HG03025 (cell line): ENCODE measurements around the gene LUZP2.

Source experiments
- ATAC-seq: cut with Tn5 transposase; IDR thresholded peaks from one replicate; pipeline ENCODE4 v1.9.1; 2021; ENCODE audit warnings: mild to moderate bottlenecking, moderate library complexity; ENCODE audit not compliant: unreplicated experiment, low FRiP score

Gene LUZP2

DNA sequence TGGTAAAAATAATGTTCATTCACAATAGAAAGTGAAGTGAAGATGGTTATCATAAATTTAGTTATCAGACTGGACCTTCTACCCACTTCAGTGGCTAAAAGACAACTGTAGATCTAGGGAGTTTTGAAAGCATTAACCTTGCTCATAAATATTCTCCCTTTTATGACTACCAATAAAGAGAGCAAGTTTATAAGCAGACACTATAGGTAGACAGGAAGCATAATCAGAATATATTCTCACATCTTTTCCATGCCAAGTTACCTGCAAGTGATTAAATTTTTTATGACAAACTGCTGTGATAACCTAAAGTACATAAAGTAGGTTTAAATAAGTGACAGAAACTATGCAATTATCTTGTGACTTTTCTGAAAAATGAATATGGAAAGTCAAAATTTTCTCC, 62.5 kb downstream of the LUZP2 start:
- no peak for ATAC-seq

DNA sequence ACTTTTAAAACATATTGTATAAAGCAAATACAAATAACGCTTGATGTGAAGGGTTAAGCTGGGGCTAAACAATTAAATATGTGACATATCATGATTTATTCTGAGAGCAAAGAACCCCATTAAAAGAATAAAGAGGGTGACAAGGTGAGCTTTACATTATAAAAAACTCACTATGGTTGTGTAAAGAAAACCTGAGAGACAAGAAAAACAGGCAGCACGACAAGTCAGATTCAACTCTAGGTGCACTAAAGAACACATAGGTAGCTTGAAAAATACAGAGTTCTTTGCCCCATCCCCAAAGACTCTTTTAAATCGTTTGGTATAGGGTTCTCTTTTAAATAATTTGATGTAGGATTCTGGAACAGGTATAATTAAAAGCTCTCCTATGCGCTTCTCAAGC, 63.5 kb downstream of the LUZP2 start:
- no peak for ATAC-seq

DNA sequence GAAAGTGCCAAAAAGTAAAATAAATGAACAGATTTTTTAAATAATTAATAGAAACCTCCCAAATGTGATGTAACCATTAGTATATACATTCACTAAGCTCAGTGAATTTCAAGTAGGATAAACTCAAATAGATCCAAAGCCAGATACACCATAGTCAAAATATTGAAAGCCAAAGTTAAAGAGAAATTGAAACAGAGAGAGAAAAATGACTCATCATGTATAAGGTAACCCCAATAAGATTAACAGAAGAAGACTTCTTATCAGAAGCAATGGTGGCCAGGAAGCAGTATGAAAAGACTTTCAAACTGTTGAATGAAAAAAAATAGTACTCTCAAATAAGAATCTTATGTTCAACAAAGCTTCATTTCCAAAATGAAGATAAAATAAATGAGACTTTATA, 70.5 kb downstream of the LUZP2 start:
- ATAC-seq, result no peak

DNA sequence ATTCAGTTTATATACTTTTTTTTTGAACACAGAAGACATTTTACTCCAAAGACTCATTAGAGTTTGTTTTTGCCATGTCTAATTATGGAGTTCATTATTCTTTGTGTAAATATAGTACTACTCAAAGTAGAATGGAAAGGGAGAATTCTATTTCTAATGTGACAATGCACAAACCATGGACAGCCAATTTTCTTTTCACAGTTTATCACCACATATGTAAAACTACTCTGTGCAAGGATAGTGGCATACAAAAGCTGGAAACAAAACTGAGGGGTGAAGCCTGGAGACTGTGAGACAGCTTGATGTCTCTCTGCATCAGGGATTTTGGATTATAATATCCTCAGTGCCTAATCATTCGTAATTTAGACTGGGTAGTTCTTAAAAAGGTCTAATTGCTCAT, 75.5 kb downstream of the LUZP2 start:
- ATAC-seq, result no peak

DNA sequence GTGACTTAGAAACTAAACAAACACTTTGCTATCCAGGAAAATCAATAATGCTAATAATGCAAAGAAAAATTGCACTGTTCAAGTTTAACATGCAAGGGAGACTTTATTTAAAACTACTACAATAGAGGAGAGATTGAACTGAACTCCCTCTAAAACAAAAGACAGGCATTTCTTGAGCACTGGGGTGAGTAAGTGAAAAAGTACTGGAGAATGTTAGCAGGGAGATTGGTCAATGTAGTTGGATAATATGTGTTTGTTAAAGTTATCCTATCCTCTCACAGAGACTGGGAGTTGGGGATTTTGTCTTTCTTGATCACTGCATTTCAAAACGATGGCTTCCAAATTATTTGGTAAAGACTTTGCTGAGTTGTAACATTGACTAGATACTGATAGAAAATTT, 77.6 kb downstream of the LUZP2 start:
- ATAC-seq, result no peak

DNA sequence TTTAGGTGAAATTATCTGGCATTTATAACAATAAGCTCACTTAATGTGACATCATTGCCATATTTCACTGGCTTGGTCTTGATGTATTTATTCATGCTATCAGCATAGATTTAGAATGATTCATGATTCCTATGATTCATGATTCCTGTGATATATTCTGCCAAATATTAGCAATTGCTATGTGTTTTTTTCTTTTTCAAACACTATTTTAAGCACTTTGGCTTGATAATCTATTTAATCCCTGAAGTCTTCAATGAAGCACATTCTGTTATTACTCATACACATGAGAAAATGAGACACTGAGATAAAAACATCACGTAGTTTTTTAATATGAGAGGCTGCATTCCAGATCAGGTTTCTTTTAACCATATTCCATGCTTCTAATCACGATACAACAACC, 78.5 kb downstream of the LUZP2 start:
- ATAC-seq, result no peak

DNA sequence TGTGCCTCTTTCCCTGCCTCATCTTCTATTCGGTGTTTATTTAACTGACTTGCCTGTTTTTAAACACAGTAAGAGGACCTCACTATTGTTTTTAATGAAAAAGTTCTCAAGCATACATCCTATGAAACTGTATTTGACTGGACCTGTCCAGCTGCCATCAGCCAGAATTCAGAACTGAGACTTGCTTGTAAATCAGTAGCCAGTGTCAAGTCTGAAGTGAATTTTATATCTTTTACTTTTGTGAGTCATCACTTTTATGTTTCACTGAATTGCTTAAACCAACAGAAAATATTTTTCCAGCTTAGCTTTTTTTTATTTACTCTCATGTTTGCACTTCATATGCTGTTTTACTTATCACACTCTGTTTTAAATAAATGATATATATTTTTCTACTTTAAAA, 88.3 kb downstream of the LUZP2 start:
- no peak for ATAC-seq

DNA sequence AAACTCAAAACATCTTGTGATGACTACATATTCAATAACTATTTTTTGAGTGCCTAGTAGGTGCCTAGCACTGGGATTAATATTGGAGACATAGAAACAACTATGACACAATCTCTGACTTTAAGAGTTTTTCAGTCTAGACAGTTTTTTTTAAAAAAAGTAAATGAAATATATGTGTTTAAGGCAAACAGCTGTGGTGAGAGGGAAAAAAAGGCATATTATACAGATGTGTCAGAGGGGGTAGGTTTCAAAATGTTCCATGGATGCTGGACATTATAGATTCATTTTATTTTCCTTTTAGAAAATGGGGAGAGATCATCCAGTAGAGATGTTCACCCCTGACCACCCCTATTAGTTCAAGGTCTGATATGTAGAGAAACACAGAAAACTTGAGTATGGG, 90.8 kb downstream of the LUZP2 start:
- no peak for ATAC-seq

DNA sequence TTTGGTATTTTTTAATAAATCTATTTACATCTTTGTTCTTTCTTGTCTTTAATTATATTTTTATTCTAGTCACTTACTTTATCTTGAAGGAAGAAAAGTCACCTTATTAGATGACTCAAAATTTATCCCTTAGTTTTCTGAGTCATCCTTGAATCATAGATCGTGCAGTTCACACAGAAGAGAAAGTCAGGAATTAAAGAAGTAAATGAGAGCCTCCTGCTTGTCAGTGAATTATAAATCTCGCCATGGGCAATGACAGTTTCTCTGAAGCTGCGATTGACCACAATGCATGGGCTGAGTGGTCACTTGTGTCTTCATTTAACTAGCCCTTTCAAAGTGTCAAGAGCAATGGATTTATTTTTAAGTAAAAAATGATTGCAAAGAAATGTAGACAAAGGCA, 91.2 kb downstream of the LUZP2 start:
- no peak for ATAC-seq

DNA sequence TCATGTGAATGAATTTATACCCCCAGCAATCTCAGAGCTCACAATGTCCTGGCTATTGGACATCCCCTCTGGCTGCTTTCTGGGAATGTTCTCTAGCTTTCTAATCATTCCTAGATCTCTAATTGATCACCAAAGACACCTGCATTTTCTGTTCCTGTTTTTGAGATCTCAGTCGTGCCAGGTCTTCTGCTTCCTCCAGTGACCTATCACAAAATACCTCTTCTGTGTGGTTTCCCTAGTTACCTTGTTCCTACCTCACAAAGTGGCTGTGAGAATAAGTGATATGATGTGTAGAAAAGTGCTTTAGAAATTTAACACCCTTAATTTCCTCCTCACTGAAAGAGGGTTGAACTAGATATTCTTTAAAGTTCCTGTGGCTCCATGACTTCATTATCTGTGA, 92.2 kb downstream of the LUZP2 start:
- ATAC-seq, result no peak

DNA sequence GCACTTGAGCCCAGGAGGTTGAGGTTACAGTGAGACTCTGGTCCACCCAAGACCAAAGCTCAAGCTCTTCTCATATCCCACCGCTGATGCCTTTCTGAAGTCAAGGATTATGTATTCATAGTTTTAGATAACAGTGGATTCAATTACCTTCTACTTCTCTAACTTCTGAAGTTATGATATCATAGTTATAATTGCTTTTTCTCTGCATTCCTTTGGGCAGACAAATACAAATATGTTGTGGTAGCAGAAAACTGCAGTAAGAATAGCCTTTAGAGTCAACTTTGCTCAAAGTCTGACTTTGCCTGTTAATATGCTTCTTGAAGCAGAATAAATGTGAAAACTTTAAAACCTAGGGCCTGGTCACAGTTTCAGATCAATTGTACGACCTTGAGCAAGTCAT, 94.4 kb downstream of the LUZP2 start:
- ATAC-seq, result no peak

DNA sequence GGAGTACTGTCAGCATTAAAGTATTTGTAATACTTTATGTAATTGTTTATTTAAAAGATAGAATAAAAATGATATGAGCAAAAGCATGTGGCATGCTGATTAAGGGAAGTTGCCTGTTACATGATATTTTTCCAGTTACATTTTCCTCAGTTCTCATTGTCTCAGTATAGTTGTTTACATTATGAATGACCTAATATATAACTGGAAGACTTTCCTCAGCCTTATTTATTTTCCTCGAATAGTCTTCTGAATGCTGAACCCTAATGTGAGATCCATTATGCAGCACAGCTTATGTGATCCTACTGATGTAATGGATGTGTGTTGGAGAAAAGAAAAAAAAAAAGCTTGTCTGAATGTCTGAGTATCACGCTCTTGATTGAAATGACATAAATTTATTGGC, 95.5 kb downstream of the LUZP2 start:
- ATAC-seq, result no peak

DNA sequence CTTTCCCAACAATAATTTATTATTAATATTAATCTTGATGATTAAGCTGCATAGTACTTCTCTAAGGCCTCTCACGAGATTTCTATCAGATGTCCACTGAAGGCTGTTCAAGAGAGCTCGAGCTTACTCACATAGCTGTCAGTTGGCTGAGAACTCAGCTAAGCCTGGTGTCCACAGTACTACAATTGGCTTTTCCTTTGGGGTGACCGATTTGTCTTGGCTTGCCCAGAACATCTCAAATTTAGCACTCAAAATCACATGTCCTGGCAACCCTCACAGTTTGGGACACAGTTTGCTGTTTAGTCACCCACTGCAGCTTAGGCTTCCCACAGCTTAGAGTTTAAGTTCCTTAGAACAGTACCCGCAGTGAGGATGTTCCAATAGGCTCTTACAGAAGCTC, 96.5 kb downstream of the LUZP2 start:
- ATAC-seq, result no peak

DNA sequence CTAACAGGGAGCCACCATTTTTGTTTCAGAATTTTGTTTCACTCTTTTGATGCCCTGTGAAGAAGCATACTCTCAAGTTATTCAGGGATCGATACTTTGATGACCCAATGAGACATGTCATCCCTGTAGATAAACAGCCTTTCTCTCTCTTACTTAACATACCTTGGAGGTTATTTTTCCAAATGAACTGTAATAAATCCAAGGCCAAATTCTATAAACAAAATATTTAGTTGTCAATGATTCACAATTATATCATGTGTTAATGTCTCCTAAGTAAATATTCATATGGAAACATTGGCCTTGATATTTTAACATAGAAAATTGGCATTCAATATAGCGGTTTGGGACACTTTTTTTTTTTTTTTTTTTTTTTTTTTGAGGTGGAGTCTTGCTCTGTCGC, 97.5 kb downstream of the LUZP2 start:
- ATAC-seq, result no peak

DNA sequence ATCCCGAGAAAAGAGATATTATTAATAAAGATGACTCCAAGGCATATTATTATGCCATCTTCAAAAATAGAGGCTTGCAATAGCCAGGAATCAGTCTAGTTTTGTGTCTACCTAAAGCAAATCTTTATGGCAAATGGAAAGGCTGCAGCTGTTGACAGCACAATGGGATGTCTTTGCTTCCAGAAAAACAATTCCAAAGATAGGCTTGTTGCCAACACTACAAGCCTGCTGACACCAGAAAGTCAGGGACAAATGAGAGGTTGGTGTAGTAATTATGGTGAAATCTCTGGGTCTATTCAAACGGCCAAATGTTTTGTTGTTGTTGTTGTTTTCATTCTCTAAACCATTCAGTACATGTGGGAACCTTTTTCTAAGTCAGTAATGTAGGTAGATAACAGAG, 101.8 kb downstream of the LUZP2 start:
- ATAC-seq, result no peak

DNA sequence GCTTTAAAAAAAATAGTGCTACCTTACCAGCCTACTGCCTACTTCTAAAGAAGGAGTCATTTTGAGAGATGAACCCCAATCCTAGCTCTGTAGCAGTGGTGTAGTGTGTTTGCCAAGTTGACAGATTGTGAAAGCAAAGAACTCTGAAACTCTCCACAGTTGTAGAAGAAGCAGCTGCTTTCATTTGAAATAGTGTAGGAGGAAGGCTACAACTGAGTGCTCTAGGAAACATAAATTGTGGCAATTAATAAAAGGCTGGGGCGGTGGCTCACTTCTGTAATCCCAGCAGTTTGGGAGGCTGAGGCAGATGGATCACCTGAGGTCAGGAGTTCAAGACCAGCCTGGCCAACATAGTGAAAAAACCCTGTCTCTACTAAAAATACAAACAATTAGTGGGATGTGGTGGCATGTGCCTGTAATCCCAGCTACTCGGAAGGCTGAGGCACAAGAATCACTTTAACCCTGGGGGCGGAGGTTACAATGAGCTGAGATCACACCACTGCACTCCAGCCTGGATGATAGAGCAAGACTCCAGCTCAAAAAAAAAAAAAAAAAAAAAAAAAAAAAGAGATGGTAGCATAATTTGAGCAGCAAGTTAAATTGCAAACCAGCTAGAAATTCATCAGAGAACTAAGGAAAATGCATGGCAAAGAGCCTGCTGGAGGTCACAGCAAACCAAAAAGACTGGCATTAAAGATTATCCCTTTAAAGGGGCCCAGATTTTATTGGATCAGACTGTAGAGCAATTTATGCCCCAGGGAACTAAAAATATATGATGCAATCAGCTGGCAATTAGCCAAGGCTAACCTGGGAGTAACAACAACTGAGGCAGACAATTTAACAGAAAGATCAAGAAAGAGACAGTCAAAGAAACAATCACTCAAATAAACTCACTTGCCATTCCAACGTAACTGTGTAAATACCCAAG, 112.6 kb downstream of the LUZP2 start:
- no peak for ATAC-seq

DNA sequence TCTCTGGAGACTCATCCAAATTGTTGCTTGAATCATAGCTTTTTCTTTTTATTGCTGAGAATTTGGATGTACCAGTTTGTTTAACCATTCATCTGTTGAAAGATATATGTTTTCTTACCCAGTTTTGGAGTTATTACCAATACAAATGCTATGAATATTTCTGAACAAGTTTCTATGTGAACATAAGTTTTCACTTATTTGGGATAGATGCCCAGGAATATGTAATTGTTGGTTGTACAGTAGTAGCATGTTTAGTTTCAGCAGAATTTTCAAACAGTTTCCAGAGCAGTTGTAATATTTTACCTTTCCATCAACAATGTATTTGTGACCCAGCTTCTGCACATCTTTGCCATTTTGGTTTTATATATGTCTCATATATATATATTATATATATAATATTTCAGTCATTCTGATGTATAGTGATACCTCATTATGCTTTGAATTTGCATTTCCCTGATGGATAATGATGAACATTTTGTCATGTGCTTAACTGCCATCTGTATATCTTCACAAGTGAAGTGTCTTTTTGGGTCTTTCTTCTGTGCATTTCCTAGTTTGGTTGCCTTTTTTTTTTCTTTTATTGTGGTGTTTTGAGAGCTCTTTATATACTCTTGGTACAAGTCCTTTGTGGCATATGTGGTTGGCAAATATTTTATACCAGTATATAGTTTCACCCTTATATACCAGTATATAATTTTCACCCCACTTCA, 118.8 kb downstream of the LUZP2 start:
- ATAC-seq, result no peak

DNA sequence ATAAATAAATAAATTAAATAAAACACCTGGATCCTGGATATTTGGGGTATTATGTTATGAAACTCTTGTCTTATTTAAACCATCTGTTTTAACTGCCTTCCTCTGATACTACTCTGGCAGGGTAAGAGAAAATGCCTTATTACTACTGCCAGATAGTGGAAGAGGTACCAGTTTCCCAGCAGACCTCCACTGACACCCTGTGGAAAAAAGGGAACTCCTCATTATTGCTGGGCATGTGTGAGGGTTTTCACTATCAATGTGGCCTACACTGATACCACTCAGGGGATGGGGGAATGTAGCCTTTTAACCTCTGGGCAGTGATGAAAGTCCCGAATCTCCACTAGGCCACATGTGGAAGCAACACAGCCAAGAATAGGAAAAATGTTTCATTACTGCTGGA, 121.0 kb downstream of the LUZP2 start:
- ATAC-seq, result no peak

DNA sequence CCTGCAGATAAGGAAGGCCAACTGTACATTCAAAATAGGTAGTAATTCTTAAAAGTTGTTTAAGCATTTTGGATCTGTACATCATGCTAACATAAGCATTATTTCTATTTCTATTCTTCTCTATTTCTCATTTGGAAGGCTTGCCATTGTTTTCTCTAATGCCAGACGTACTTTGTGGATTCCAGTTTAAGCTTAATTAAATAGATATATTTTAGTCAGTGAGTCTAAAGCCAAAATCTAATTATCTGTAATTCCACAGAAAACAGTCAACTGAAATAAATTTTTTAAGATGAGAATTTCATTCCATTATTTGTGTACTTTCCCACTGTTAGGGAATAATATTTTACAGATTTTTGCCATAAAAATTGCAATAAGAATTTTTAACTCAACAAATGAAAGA, 123.0 kb downstream of the LUZP2 start:
- ATAC-seq, result no peak

DNA sequence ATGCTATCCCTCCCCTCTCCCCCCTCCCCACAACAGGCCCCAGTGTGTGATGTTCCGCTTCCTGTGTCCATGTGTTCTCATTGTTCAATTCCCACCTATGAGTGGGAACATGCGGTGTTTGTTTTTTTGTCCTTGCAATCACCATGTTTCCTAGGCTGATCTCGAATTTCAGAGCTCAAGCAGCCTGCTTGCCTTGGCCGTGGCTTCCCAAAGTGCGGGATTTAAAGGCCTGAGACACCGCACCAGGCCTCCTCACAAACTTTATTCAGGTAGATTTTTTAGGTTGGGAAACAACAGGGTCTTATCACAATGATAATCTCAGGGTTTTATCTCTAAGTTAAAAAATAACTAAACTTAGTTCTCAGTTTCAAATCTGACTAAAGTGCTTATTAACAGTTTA, 125.4 kb downstream of the LUZP2 start:
- no peak for ATAC-seq

DNA sequence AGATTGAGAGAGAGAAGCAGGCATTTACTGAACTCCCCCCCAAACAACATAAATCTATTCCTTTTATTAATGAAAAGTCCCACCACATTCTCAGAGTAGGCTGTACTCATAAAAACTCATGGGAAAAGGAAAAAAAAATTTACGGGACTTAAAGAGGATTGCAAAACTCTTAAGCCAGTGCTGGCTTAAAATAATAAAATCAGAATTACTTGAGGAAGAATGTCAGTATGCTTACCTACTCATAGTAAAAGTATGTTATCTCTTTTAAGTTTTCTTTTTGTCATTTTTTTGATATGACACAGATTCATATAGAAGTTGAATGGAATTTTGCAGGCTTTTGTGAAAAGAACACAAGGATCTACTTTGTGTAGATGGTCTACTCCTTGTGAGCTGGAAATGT, 126.3 kb downstream of the LUZP2 start:
- no peak for ATAC-seq

DNA sequence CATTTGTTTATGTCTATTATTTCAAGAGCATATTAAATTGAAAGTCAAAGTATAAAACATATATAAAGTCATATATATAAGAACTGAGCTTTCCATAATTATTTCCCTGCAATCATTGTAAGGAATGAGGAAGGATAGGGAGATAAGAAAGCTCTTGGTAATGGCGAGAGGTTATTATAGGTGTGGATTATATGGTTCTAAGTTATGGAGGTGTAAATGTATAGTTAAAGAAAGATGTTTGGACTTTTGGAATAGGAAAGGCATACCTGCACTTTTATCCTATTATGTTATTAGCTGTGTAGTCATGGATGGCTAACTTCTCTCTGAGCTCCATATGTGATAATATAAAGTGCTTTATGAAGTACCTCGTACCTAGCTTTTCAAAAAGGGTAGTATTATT, 127.6 kb downstream of the LUZP2 start:
- ATAC-seq, result no peak
